HG02759 (cell line): ENCODE results near the gene NT5DC3.
"Not testable (repeated sequence)": the region's sequence is repeated elsewhere in the genome, so short reads cannot be mapped to it uniquely, and the experiment has no call there.

Experiments
- ATAC-seq: cut with Tn5 transposase; IDR thresholded peaks from one replicate; pipeline ENCODE4 v1.9.1; 2021; ENCODE audit warnings: mild to moderate bottlenecking, moderate library complexity; ENCODE audit not compliant: unreplicated experiment

The NT5DC3 gene

DNA sequence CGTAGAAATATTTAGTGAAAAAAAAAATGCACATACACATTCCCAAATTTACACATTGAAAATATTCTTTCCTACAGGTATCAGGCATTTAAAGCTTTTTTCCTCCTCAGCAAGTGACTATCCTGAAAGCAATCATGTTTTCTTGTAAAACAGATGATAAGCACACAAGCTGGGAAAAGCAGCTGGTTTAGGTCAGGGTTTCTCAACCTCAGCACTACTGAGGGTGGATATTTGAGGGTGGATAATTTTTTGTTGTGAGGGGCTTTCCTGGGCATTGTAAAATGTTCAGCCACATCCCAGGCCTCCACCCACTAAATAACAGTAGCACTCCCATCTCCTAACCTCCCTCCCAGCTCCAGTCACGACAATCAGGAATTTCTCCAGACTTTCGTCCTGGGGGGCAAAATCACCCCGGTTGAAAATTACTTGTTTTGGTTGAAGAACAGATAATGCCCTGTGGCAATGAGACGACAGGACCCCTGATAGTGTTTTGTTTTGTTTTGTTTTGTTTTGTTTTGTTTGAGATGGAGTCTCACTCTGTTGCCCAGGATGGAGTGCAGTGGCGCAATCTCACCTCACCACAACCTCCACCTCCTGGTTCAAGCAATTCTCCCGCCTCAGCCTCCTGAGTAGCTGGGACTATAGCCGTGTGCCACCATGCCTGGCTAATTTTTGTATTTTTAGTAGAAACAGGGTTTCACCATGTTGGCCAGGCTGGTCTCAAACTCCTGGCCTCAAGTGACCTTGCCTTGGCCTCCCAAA is 15.0 kb upstream of the NT5DC3 start:
- ATAC-seq = no peak

DNA sequence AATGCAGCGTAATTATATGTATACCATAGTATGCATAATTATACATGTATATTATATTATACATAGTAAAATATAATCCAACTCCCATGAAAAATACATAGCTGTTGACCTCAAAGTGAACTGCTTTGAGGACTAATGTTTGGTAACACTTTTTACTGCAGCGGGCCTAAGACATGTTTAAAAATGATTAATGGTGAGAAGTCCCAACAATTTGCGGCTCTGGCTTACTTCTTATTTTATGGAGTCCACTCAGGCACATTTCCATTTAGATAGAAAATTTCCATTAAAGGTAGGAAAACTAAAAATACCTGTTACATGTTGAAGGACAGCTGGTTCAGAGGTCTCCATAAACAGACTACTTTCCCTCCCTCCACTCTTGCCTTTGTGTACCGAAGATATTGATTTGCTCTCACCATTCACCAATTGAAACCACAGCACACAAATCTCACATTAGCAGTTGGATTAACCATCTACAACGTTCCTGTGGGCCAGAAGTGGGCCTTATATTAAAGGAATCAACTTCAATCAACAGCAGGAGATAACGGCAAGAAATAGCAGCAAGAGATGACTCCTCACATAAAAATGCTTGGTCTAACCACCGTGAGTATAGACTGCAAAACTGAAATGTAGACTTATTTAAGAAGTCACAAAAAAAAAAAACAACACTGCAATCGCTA is 14.1 kb upstream of the NT5DC3 start:
- no peak for ATAC-seq

- ATAC-seq = no peak
Observed at GRCh38 chr12:103854372-103854973, 13.4 kb upstream of the NT5DC3 start.

DNA sequence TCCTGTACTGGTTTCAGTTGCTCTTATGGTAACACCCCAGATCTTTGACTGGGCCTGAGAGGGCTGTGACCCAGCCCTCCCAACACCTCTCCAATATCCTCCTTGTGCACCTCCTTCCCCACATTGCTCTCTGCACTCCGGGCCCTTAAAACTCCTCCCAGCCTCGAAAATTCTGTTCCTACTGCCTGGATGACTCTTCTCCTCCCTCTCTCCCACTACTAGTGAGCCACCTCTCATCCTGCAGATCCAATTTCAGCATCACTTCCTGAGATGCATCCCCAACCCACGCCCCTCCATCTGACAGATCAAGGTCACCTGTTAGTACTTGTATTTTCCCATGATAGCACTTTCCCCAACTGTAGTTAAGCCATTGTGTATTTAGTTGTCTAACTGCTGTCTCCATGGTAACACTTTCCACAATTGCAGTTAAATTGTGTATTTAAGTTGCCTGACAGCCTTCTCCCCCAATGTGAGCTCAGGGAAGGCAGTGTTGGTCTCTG is 11.5 kb upstream of the NT5DC3 start:
- no peak for ATAC-seq

DNA sequence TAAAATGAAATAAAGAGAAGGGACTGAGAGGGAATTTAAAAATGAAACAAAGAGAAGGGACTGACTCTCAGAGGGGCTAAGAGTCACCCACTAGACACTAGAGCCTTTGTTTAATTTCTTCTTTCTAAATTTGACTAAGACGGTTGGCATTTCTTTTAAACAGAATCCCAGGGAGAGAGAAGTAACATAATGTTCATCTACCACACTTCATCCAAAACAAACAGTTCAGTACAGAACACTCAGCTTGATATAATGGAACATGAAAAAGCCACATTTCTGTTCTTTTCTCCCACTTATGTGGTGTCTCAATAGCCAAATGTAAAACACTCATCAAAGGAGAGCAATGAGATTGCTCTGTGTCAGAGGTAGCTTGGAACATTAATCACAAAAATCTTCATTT is 10.1 kb upstream of the NT5DC3 start:
- ATAC-seq = no peak

- no peak for ATAC-seq
Observed at GRCh38 chr12:103850429-103850828, 9.4 kb upstream of the NT5DC3 start.

DNA sequence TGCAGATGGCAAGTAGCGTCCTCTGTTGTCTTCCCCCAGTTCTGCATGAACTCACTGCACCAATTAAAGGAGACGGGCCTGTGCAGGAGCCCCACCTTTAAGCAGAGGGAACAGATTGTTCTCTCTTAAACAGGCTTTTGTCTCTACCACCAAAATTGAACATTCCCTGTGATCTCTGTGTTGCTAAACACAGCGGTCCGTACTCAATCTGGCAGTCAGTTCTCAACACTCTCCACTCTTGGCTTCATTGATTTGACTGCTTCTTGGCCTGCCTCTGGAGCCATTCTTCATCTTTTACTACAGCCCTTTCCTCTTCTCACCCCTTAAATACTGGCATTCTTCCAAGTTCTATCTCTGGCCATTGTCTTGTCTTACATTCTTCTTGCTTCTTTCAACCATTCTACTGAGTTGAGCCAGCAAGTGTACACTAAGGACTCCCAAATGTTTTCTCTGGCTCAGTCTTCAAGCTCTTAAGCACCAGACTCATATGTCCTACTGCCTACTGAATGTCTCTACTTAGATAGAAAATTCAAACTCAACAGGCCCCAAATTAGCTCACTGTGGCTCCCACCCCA is 8.0 kb upstream of the NT5DC3 start:
- no peak for ATAC-seq

DNA sequence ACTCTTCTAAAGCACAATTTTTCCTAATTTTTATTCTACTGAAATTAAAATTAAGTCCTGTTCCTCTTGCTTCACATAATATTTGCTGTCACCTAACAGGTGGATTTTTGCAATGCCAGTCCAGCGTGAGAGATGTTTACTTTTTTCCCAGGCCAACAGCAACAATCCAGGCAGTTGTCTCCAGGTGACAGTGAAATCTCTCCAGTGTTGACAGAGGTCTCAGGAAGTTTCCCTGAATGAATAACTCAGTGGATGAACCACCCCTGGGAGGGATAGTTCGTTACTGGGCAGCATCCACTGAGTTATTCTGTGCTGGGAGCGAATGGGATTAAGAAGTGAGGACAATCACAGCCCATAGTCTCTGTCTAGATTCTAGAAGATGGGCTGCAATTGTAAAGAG is 7.1 kb upstream of the NT5DC3 start:
- no peak for ATAC-seq

DNA sequence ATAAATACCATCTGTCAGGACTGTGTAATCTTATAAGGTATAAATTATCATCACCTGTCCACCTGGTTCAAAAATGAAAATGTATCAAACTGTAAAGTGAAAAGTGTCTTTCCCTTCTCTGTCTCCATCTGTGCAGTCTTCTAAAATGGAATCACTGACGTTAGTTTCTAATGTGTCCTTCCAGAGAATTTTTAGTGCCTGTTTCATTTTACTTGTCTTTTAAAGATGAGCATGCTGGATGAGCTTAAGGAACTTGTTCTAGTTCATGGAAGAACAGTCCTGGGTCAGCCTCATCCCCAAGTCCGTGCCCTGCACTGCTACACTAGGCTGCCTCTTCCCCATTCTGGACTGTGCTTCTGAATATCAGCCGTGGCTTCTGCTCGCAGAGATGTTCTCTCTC is 5.4 kb upstream of the NT5DC3 start:
- ATAC-seq = no peak

DNA sequence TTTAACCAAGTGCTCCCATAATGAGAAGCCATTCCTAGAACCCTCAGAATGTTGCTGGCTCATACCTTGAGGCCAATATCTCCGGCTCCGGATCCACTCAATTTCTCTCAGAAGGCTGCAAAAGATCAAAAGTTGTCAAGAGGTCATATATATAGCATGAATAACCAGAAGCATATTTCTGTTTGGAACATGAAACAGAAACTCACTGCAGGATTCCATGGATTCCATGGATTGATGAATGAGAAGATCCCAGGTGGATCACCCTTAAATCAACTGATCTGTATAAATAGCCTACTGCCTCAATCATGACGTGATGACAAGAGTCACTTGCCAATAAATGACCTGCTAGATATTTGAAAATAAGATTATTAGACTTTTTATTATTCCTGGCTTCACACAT is 3.3 kb upstream of the NT5DC3 start:
- no peak for ATAC-seq

GRCh38 chr12:103841690-103842584 is 903 bp upstream of the NT5DC3 start:
- no peak for ATAC-seq

DNA sequence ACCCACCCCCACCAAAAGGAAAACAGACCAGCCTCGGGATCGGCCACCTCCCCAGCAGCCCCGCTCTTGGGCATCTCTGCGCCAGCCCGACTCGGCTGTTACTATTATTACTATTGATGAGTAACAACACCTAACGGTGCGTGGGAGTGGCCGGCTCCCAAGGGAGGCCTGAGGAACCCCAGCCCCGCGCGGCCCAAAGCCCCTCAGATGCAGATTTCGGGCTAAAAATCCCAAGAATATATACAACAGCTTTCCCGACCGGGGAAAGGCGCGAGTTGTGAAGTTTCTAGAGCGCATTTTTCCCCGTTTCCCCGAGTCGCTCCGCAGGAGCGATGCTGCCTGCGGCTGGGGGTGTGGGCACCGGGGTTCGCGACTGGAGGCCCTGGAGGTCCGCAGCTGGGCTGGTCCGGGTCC is 565 bp downstream of the NT5DC3 start:
- ATAC-seq = peak; percentile 39

DNA sequence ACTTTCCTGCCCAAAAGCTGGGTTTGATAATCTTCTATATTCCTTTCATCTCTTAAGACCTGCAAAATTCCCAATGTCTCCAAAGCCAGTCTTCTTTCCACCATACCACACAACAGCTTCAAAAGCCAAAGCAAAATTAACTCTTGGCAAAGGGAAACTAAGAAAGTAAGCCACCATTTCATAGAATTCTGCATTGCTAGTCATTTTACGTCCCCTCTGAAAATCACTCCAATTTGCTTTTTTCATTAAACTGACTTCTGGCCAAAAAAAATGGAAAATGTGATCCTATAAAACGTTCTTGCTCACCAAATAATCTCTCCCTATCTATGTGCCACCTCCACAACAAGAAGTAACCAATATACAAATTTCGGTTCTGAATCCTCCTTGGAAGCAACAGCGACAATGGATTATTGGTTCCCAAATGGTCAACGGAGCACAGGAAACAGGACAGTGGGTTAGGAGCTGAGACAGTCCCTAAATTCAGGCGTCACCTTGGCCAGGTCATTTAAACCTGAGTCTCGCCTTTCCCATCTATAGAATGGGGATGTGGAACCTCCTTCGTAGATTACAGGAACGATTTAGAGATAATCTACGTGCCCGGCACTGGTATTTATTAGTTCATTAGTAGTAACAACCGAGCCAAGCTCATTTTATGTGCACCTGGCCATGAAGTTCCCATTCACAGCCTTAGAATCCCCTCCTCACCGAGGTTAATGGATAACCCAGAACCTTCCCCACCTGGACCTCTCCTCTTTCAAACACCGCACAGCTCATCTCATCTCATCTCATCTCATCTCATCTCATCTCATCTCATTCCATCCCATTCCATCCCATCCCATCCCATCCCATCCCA is 1.2 kb downstream of the NT5DC3 start:
- no peak for ATAC-seq

GRCh38 chr12:103839103-103839502 is 1.9 kb downstream of the NT5DC3 start:
- no peak for ATAC-seq

DNA sequence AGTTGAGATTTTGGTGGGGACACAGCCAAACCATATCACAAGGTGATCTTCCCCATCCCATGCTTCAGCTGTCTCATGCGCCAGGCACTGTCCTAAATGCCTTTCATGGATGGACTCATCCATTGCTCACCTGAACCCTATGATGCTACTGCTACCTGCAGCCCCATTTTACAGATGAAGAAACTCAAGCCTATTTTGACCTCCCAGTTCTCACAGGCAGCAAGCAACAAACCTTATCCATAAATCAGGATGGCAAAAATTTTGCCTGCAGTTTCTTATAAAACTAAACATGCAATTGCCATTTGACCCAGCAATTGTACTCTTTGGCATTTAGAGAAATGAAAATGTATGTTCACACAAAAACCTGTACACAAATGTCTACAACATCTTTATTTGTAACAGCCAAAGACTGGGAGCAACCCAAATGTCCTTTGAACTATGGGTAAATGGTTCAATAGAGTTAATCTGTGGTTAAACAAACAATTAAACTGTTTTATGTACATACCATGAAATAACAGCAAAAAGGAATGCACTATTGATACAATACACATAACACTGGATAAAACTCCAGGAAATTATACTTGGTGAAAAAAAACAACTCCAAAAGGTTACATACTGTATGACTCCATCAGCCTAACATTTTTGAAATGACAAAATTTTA is 2.6 kb downstream of the NT5DC3 start:
- no peak for ATAC-seq

- ATAC-seq = no peak
Observed at GRCh38 chr12:103836345-103836744, 4.7 kb downstream of the NT5DC3 start.

DNA sequence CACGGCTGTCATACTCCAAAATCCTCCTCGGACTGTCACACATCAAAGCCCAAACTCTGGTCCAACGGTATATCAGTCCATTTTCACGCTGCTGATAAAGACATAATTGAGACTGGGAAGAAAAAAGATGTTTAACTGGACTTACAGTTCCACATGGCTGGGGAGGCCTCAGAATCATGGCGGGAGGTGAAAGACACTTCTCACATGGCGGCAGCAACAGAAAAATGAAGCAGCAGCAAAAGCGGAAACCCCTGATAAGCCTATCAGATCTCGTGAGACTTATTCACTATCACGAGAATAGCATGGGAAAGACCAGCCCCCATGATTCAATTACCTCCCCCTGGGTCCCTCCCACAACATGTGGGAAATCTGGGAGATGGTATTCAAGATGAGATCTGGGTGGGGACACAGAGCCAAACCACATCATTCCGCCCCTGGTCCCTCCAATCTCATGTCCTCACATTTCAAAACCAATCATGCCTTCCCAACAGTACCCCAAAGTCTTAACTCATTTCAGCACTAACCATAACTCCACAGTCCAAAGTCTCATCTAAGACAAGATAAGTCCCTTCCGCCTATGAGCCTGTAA is 5.2 kb downstream of the NT5DC3 start:
- ATAC-seq = not testable (repeated sequence)

GRCh38 chr12:103834942-103835341 is 6.1 kb downstream of the NT5DC3 start:
- ATAC-seq = no peak

- ATAC-seq = no peak
Observed at GRCh38 chr12:103833891-103834290, 7.1 kb downstream of the NT5DC3 start.
